Gastroesophageal sphincter (tissue), 4 donors: ENCODE data around the gene CRELD2. TPM values are rescaled to one million over a fixed set of nuclear protein-coding genes. Genes with fewer than 3 reads are reported as not detected.
A peak's percentile ranks its signal among the peaks of the same experiment; 100 is the strongest.

Experiments used
- ATAC-seq: fragments of 150-250 bp; one replicate; pipeline ENCODE4 v1.9.1; 2016; ENCODE audit warnings: mild to moderate bottlenecking, moderate library complexity
- H3K27ac ChIP-seq, 4 donors: fragments of 200-600 bp; sonication (generic) in 3 of 4; 1 replicate in 3 of 4; 2 replicates in 1 of 4; pipeline ENCODE4 v1.5.1; 2016 to 2019
- H3K27me3 ChIP-seq: fragments of 200-600 bp; sonication (generic); one replicate; pipeline ENCODE4 v1.5.1; 2019
- H3K36me3 ChIP-seq, 2 donors: fragments of 200-600 bp; sonication (generic); one replicate each; pipeline ENCODE4 v1.5.1; 2019; ENCODE audit warnings: control low read depth in 1 of 2
- H3K4me1 ChIP-seq, 3 donors: fragments of 200-600 bp; sonication (generic); 1 replicate in 2 of 3; 2 replicates in 1 of 3; pipeline ENCODE4 v1.5.1; 2016 to 2019; ENCODE audit warnings: control low read depth in 2 of 3
- H3K4me3 ChIP-seq, 2 donors: fragments of 200-600 bp; sonication (generic); one replicate each; pipeline ENCODE4 v1.5.1; 2019; ENCODE audit warnings: mild to moderate bottlenecking in 1 of 2, moderate library complexity in 1 of 2
- H3K9me3 ChIP-seq, 3 donors: fragments of 200-600 bp; sonication (generic); one replicate each; pipeline ENCODE4 v1.5.1; 2017 to 2019; ENCODE audit warnings: control low read depth in 2 of 3
- CTCF ChIP-seq, 4 experiments: fragments of 200-600 bp in 2 of 4; fragments of 450-650 bp in 2 of 4; sonication (generic) in 1 of 4; IDR thresholded peaks; one replicate each; pipeline ENCODE4 v1.5.1; 2017 to 2019; ENCODE audit warnings: antibody characterized with exemption in 4 of 4, mild to moderate bottlenecking in 2 of 4, moderate library complexity in 2 of 4
- EP300 ChIP-seq: sonication (generic); formaldehyde crosslinking; IDR thresholded peaks from one replicate; pipeline ENCODE4 v1.6.1; 2017; ENCODE audit warnings: antibody characterized with exemption, mild to moderate bottlenecking
- POLR2A ChIP-seq, 2 donors: fragments of 450-650 bp; IDR thresholded peaks; one replicate each; pipeline ENCODE4 v1.6.1; 2017; ENCODE audit warnings: antibody characterized with exemption in 2 of 2, mild to moderate bottlenecking in 2 of 2, moderate library complexity in 1 of 2
- POLR2AphosphoS5 ChIP-seq: sonication (generic); formaldehyde crosslinking; IDR thresholded peaks from one replicate; pipeline ENCODE4 v1.6.1; 2017; ENCODE audit warnings: antibody characterized with exemption
- WGBS, 2 donors: methylation state at CpG; one replicate each; pipeline ENCODE4 v1.1.5; 2018; ENCODE audit warnings: low coverage in 1 of 2; 5-methylcytosine and 5-hydroxymethylcytosine counted together
- total RNA-seq, 4 donors: library from RNA; depleted of rRNA; stranded (reverse); fragments of >200 nt; gene quantifications; one replicate each; pipeline ENCODE4 v1.1.0, GENCODE V29; 2016

The CRELD2 gene
- total RNA-seq = 10 to 100 TPM; 21.9 to 36.2 (median 30.9) TPM

GRCh38 chr22:49917974-49918910, at the start of gene CRELD2, which contains the start of gene ALG12:
Gene CRELD2, plus strand, starts transcription at chr22:49918634. Its CDS starts 136 bp downstream, at chr22:49918770.
Gene ALG12, minus strand, starts transcription at chr22:49918438. Its CDS starts 4,673 bp downstream, at chr22:49913765.
- no peaks in the 10 kb centered on the region for H3K27me3 ChIP-seq
- WGBS, 2 donors = no CpG with 5 or more reads among the region's 103 CpGs
- peak; percentile 99 for ATAC-seq

GRCh38 chr22:49869086-49869830, 49.2 kb upstream of the CRELD2 start:
- H3K27ac ChIP-seq = no peak overlapping the region
- H3K4me1 ChIP-seq = no peaks in the 10 kb centered on the region
- WGBS, 2 donors = 91 to 93% methylated on average over 14 to 17 of the region's 17 CpGs
- peaks cover 0 to 49% (median 0%) of the 10 kb centered on the region in 3 donors for H3K9me3 ChIP-seq
- H3K27me3 ChIP-seq = no peaks in the 10 kb centered on the region
- no peak overlapping the region for H3K4me3 ChIP-seq
- ATAC-seq = no peak
- H3K36me3 ChIP-seq = peaks cover 0 to 14% of the 10 kb centered on the region in 2 donors
- no peak for TF ChIP-seq POLR2A (IDR thresholded peaks at IDR 0.05)
- TF ChIP-seq CTCF (IDR thresholded peaks at IDR 0.05) = no peak
- TF ChIP-seq EP300 = no peak
- TF ChIP-seq POLR2AphosphoS5 = no peak

More at GRCh38 chr22:49917974-49918910, at the start of gene CRELD2, which contains the start of gene ALG12:
- Histone ChIP-seq H3K4me1 (peaks cover 0 to 33% (median 14%) of the 10 kb centered on the region in 3 donors), H3K36me3 (peaks cover 0 to 35% of the 10 kb centered on the region in 2 donors), H3K9me3 (no peaks in the 10 kb centered on the region), H3K27ac (peak within 1 kb of the TSS; percentile 55 to 97 (median 95)), H3K4me3 (peak within 1 kb of the TSS; percentile 64 to 91)
- TF ChIP-seq EP300 (no peak), POLR2A (IDR thresholded peaks at IDR 0.05) (peak; percentile 73 to 75), POLR2AphosphoS5 (peak; percentile 26), CTCF (IDR thresholded peaks at IDR 0.05) (peak in 1 of 4 experiments; percentile 31)

GRCh38 chr22:49869845-49870712, 48.4 kb upstream of the CRELD2 start:
- no peak for ATAC-seq
- Histone ChIP-seq H3K27ac (no peak overlapping the region), H3K9me3 (peaks cover 0 to 46% (median 0%) of the 10 kb centered on the region in 3 donors), H3K36me3 (peaks cover 0 to 21% of the 10 kb centered on the region in 2 donors), H3K27me3 (no peaks in the 10 kb centered on the region), H3K4me3 (no peak overlapping the region), H3K4me1 (no peaks in the 10 kb centered on the region)
- no peak for TF ChIP-seq CTCF (IDR thresholded peaks at IDR 0.05)
- WGBS, 2 donors = 95% methylated on average over 12 to 13 of the region's 14 CpGs

- peaks cover 0 to 21% of the 10 kb centered on the region in 2 donors for H3K36me3 ChIP-seq
- TF ChIP-seq EP300 (no peak), POLR2A (IDR thresholded peaks at IDR 0.05) (no peak), POLR2AphosphoS5 (no peak), CTCF (IDR thresholded peaks at IDR 0.05) (no peak)
Observed at GRCh38 chr22:49871482-49871881, 47.0 kb upstream of the CRELD2 start.

More at GRCh38 chr22:49871482-49871881, 47.0 kb upstream of the CRELD2 start:
- 97 to 100% methylated on average over 3 to 4 of the region's 4 CpGs for WGBS, 2 donors
- ATAC-seq = no peak
- H3K27me3 ChIP-seq = no peaks in the 10 kb centered on the region
- H3K27ac ChIP-seq = no peak overlapping the region
- no peak overlapping the region for H3K4me3 ChIP-seq
- H3K4me1 ChIP-seq = no peaks in the 10 kb centered on the region
- H3K9me3 ChIP-seq = peaks cover 0 to 32% (median 0%) of the 10 kb centered on the region in 3 donors
